ENCODE data around the gene LPP. TPM values are rescaled to one million over a fixed set of nuclear protein-coding genes. Genes with fewer than 3 reads are reported as not detected.

Gene LPP
- total and polyA plus RNA-seq, 9 donors, result 15.9 to 280 (median 134) TPM

- 89 to 94% (median 89%) methylated on average over 8 of the region's 8 CpGs for WGBS, 3 donors
- Histone ChIP-seq H3K27ac (no peak overlapping the region), H3K36me3 (no peaks in the 10 kb centered on the region), H3K4me1 (ENCODE audit: insufficient read depth) (peaks cover 3% of the 10 kb centered on the region), H3K27me3 (no peaks in the 10 kb centered on the region), H3K9me3 (no peaks in the 10 kb centered on the region), H3K4me3 (no peak overlapping the region)
- TF ChIP-seq EP300 (IDR thresholded peaks at IDR 0.05) (no peak), POLR2A (IDR thresholded peaks at IDR 0.05) (no peak)
- TF ChIP-seq, protein P1, sequence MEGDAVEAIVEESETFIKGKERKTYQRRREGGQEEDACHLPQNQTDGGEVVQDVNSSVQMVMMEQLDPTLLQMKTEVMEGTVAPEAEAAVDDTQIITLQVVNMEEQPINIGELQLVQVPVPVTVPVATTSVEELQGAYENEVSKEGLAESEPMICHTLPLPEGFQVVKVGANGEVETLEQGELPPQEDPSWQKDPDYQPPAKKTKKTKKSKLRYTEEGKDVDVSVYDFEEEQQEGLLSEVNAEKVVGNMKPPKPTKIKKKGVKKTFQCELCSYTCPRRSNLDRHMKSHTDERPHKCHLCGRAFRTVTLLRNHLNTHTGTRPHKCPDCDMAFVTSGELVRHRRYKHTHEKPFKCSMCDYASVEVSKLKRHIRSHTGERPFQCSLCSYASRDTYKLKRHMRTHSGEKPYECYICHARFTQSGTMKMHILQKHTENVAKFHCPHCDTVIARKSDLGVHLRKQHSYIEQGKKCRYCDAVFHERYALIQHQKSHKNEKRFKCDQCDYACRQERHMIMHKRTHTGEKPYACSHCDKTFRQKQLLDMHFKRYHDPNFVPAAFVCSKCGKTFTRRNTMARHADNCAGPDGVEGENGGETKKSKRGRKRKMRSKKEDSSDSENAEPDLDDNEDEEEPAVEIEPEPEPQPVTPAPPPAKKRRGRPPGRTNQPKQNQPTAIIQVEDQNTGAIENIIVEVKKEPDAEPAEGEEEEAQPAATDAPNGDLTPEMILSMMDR (IDR thresholded peaks at IDR 0.05), result no peak
- intact Hi-C loops (cut with DNase I), result no loop called here
- no peak for DNase-seq
Measured at GRCh38 chr3:188170461-188171459, 16.8 kb downstream of the LPP start.

DNA sequence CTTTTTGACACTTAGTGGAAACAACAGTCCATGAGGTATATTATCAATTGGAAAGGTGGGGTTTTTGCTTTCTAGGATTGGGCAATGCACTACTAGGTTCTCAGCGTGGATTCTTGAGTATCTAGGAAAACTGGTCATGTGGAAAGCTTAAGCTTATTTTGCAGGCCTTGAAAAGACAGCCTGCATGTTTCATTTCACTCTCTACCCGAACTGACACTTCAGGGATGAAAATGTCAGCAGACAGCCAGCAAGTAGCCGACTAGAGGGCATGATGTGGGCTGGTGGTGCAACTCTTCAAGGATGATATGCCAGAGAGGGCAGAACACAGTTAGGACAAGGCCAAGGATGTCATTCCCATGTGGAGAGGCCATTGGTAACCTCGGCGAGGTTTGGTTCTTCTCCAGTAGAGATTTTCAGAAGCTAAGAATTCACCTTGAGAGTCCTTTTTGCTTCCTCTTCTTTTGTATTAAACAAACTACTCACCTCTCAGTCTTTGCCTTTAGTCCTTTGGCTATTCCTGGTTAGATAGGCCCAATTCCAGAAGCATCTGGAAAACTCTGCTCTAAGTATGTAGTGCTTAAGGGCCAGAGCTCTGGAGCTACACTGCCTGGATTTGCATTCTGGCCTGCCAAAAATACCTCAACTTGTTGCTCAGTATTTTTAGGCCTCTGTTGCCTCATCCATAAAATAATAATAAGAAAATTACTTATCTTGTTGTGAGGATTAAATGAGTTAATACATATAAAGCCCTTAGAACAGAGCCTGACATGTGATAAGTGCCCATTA, 17.9 kb downstream of the LPP start:
- Histone ChIP-seq H3K27me3 (no peaks in the 10 kb centered on the region), H3K4me3 (no peak overlapping the region), H3K27ac (no peak overlapping the region), H3K4me1 (ENCODE audit: insufficient read depth) (peaks cover 3% of the 10 kb centered on the region), H3K36me3 (no peaks in the 10 kb centered on the region), H3K9me3 (no peaks in the 10 kb centered on the region)
- intact Hi-C loops (cut with DNase I), result no loop called here
- DNase-seq, result no peak
- 65 to 70% (median 69%) methylated on average over 5 of the region's 5 CpGs for WGBS, 3 donors
- TF ChIP-seq POLR2A (IDR thresholded peaks at IDR 0.05) (no peak), EP300 (IDR thresholded peaks at IDR 0.05) (no peak)
- TF ChIP-seq, protein P1 (IDR thresholded peaks at IDR 0.05), result no peak

- TF ChIP-seq EP300 (IDR thresholded peaks at IDR 0.05) (no peak), POLR2A (IDR thresholded peaks at IDR 0.05) (no peak)
- TF ChIP-seq, protein P1 (IDR thresholded peaks at IDR 0.05), result no peak
- peaks cover 14% of the 10 kb centered on the region for H3K4me1 ChIP-seq (ENCODE audit: insufficient read depth)
- no peaks in the 10 kb centered on the region for H3K36me3 ChIP-seq
- 82 to 89% (median 85%) methylated on average over 9 of the region's 9 CpGs for WGBS, 3 donors
- H3K27me3 ChIP-seq, result no peaks in the 10 kb centered on the region
- H3K9me3 ChIP-seq, result no peaks in the 10 kb centered on the region
- H3K4me3 ChIP-seq, result no peak overlapping the region
- no peak overlapping the region for H3K27ac ChIP-seq
- intact Hi-C loops (cut with DNase I), result no loop called here
- no peak for DNase-seq
Measured at GRCh38 chr3:188174317-188175044, 20.5 kb downstream of the LPP start.

GRCh38 chr3:188176476-188176875, 22.5 kb downstream of the LPP start:
- Histone ChIP-seq H3K4me3 (no peak overlapping the region), H3K27ac (no peak overlapping the region), H3K36me3 (no peaks in the 10 kb centered on the region), H3K27me3 (no peaks in the 10 kb centered on the region), H3K9me3 (no peaks in the 10 kb centered on the region), H3K4me1 (ENCODE audit: insufficient read depth) (peaks cover 19% of the 10 kb centered on the region)
- TF ChIP-seq, protein P1 (IDR thresholded peaks at IDR 0.05), result peak in 1 of 3 donors; percentile 7
- no peak for TF ChIP-seq POLR2A (IDR thresholded peaks at IDR 0.05)
- no peak for TF ChIP-seq EP300 (IDR thresholded peaks at IDR 0.05)
- intact Hi-C loops (cut with DNase I), result no loop called here
- DNase-seq, result no peak

Data from ovary (tissue), 9 donors.